Testis (tissue), 3 donors: ENCODE results near the gene CBFA2T2. TPM values are rescaled to one million over a fixed set of nuclear protein-coding genes. Genes with fewer than 3 reads are reported as not detected.

Experiments
- DNase-seq: peaks from one replicate; pipeline ENCODE4 v3.0.0-alpha.2; 2019
- H3K27ac ChIP-seq, 2 donors: fragments of 200-600 bp; sonication (generic); one replicate each; pipeline ENCODE4 v1.5.1; 2019
- H3K27me3 ChIP-seq: fragments of 200-600 bp; sonication (generic); one replicate; pipeline ENCODE4 v1.5.1; 2019
- H3K36me3 ChIP-seq: fragments of 200-600 bp; sonication (generic); one replicate; pipeline ENCODE4 v1.5.1; 2017; ENCODE audit warnings: low read depth; ENCODE audit errors: missing control alignments
- H3K4me1 ChIP-seq: fragments of 200-600 bp; sonication (generic); one replicate; pipeline ENCODE4 v1.5.1; 2019
- H3K4me3 ChIP-seq, 2 donors: fragments of 200-600 bp; sonication (generic); one replicate each; pipeline ENCODE4 v1.5.1; 2017 to 2019
- H3K9me3 ChIP-seq: fragments of 200-600 bp; sonication (generic); one replicate; pipeline ENCODE4 v1.5.1; 2017
- POLR2A ChIP-seq: fragments of 450-650 bp; IDR thresholded peaks from one replicate; pipeline ENCODE4 v1.6.1; 2017; ENCODE audit warnings: antibody characterized with exemption, mild to moderate bottlenecking, moderate library complexity
- WGBS, 2 donors: methylation state at CpG; one replicate each; pipeline ENCODE4 v1.1.5; 2018; 5-methylcytosine and 5-hydroxymethylcytosine counted together
- intact Hi-C: fragments of 100-400 bp; cut with DNase I; formaldehyde crosslinking; loops from one replicate; pipeline ENCODE4 v1.15.1; 2023; ENCODE audit warnings: low total_unique reads
- polyA plus RNA-seq: library from polyadenylated mRNA; stranded (reverse); fragments of 350-450 nt; fragmentation: Illumina TruSeq; extraction: RNeasy Lipid Tissue Mini Kit (QIAGEN cat#74804); gene quantifications from one replicate; pipeline ENCODE4 v1.2.3, GENCODE V29; 2014; ENCODE audit warnings: low read depth, low replicate concordance; ENCODE audit not compliant: insufficient read depth
- total RNA-seq, 2 donors: library from RNA; depleted of rRNA; stranded (reverse); fragments of >200 nt; gene quantifications; one replicate each; pipeline ENCODE4 v1.2.3, GENCODE V29; 2016
- TF ChIP-seq, protein P1 (sequence below), 3 experiments: fragments of 450-650 bp in 2 of 3; fragments of 200-600 bp in 1 of 3; sonication (generic) in 1 of 3; IDR thresholded peaks; one replicate each; pipeline ENCODE4 v1.5.1; 2016 to 2019; ENCODE audit warnings: antibody characterized with exemption in 3 of 3, mild to moderate bottlenecking in 2 of 3, moderate library complexity in 1 of 3

Gene CBFA2T2
- total and polyA plus RNA-seq, 3 donors from 2014 or later = 25.2 to 39.2 (median 33.1) TPM

DNA sequence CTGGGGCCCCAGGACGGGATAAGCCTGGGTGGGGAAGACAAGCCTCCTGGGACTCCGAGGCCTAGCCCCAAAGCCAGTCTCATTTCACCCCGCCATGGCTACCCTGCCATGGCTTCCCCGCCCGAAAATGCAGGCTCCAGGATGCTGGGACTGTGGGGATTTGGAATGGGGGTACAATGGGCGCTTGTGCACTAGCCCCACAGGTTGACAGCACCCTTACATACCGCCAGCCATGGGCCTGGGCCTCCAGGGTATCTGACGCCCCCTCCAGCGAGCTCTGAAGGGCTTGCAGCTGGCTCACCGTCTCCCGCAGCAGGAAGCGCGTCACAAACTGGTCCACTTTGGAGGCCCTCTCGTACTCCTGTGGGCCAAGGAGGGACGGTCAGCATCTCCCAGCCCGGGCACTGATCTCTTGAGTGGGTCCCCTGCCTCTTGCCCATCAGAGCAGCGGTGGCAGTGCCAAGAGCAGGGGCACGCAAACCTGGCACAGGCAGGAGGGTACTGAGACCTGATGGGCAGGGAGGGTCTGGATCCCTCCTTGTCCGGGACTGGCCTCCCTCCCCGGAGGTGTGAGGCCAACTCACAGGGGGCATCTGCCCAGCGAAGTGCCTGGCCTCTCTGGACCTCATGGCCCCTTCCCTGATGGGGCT is 170.3 kb downstream of the CBFA2T2 start:
- no peaks in the 10 kb centered on the region for H3K36me3 ChIP-seq
- H3K27ac ChIP-seq = no peak overlapping the region
- H3K4me3 ChIP-seq = no peak overlapping the region
- H3K9me3 ChIP-seq = no peaks in the 10 kb centered on the region
- intact Hi-C loops = no loop called here
- DNase-seq = no peak
- 92% methylated on average over 7 to 20 of the region's 21 CpGs for WGBS, 2 donors
- no peaks in the 10 kb centered on the region for H3K27me3 ChIP-seq
- H3K4me1 ChIP-seq = peaks cover 15% of the 10 kb centered on the region
- TF ChIP-seq POLR2A = no peak
- TF ChIP-seq, protein P1, sequence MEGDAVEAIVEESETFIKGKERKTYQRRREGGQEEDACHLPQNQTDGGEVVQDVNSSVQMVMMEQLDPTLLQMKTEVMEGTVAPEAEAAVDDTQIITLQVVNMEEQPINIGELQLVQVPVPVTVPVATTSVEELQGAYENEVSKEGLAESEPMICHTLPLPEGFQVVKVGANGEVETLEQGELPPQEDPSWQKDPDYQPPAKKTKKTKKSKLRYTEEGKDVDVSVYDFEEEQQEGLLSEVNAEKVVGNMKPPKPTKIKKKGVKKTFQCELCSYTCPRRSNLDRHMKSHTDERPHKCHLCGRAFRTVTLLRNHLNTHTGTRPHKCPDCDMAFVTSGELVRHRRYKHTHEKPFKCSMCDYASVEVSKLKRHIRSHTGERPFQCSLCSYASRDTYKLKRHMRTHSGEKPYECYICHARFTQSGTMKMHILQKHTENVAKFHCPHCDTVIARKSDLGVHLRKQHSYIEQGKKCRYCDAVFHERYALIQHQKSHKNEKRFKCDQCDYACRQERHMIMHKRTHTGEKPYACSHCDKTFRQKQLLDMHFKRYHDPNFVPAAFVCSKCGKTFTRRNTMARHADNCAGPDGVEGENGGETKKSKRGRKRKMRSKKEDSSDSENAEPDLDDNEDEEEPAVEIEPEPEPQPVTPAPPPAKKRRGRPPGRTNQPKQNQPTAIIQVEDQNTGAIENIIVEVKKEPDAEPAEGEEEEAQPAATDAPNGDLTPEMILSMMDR (IDR thresholded peaks at IDR 0.05) = no peak

DNA sequence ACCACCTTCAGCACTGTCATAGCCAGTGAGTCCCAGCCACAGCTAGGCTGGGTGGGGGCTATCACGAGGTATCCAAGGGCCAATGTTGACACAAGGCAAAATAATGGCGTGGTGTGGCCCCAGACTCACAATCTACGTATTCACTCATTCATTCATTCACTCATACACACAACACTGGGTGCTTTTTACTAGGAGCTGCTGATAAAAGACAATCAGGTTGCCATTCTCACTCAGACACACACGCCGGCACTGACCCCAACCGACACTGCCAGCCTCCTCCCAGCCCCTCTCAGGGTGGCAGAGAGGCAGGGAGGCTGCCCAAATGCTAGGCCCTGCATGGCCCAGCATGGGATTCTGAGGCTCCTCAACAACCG is 170.8 kb downstream of the CBFA2T2 start:
- intact Hi-C loops = no loop called here
- Histone ChIP-seq H3K4me1 (peaks cover 15% of the 10 kb centered on the region), H3K27ac (no peak overlapping the region), H3K9me3 (no peaks in the 10 kb centered on the region), H3K27me3 (no peaks in the 10 kb centered on the region), H3K4me3 (no peak overlapping the region), H3K36me3 (no peaks in the 10 kb centered on the region)
- WGBS, 2 donors = 91 to 95% methylated on average over 7 of the region's 7 CpGs
- TF ChIP-seq, protein P1 (IDR thresholded peaks at IDR 0.05) = no peak
- no peak for TF ChIP-seq POLR2A
- DNase-seq = no peak

DNA sequence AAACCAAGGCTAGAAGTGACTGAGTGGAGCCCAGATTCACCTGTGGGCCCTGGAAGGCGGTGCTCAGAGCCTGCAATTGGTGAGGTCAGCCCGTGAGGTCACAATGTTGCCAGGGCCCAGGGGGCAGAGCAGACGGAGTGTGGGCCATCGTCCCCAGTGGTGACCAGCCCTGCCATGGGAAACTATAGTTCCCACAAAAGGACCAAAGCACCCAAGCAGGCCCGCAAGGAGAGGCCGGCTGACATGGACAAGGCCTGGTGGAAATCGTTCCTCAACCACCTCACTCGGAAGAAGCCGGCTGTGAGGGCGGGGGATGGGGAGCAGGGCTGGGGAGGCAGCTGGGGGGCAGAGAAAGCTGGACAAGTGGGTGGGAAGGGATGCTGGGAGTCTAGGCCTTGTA is 172.3 kb downstream of the CBFA2T2 start, which contains the start of gene C20orf144:
Gene C20orf144 (plus strand): TSS at position 156 of the 400 bp plus-strand sequence. CDS start 19 bp downstream, at position 175.
- Histone ChIP-seq H3K27me3 (no peaks in the 10 kb centered on the region), H3K9me3 (no peaks in the 10 kb centered on the region), H3K27ac (peak within 1 kb of the TSS; percentile 72 to 75), H3K4me3 (peak within 1 kb of the TSS; percentile 57 to 75), H3K4me1 (peaks cover 19% of the 10 kb centered on the region), H3K36me3 (no peaks in the 10 kb centered on the region)
- WGBS, 2 donors = 81 to 90% methylated on average over 5 to 10 of the region's 10 CpGs
- TF ChIP-seq POLR2A = no peak
- TF ChIP-seq, protein P1 (IDR thresholded peaks at IDR 0.05) = no peak
- DNase-seq = no peak
- intact Hi-C loops = no loop called here

DNA sequence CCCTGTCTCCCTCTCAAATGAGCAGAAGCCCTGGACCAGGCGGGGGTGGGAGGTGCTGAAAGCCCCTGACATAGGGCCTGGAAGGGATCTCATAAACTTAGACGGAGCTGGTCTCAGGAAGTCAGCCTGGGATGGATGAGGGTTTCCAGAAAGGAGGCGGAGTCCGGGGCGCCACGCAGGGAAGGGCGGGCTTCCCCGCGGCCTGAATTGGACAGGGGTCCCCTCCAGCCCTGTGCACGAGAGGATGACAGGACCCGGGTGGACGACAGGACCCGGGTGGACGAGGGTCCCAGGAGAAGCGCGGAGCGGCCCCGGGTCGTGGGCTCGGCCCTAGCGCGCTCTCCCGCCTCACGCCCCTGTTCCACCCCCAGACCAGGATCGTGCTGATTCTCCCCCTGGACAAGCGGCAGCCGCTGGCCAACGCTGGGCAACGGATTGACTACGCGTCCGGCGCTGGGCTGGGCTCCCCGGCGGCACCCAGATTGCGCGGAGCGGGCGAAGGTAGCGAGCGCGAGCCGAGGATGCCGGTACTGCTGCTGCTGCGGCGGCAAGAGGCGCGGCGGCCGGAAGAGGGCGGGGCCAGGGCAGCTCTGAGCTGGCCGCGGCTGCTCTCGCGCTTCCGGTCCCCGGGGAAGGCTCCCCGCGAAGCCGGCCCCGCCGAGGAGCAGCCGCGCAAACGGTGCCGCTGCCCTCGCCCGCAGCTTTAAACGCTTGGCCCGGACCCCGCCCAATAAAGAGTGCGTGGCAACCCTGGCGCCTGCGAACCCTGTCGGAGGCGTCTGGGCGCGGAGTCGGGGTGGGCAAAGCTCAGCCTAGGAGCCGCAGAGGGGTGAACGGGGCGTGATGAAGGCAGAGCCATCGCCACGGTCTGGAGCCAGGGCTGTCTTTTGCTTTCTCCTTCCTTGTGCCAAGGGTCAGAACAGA is 173.5 kb downstream of the CBFA2T2 start:
- Histone ChIP-seq H3K27ac (peak overlapping the region; percentile 72 to 75), H3K4me3 (peak overlapping the region; percentile 57 to 75), H3K4me1 (peaks cover 19% of the 10 kb centered on the region), H3K27me3 (no peaks in the 10 kb centered on the region), H3K9me3 (no peaks in the 10 kb centered on the region), H3K36me3 (no peaks in the 10 kb centered on the region)
- intact Hi-C loops = no loop called here
- peak; percentile 82 for DNase-seq
- 0 to 1% methylated on average over 9 to 81 of the region's 84 CpGs for WGBS, 2 donors
- TF ChIP-seq, protein P1 (IDR thresholded peaks at IDR 0.05) = no peak
- no peak for TF ChIP-seq POLR2A
